GM23338 (cell line): ENCODE results near the gene WWOX. TPM values are rescaled to one million over a fixed set of nuclear protein-coding genes. Genes with fewer than 3 reads are reported as not detected.

Experiments used
- ATAC-seq: fragments of 200-7000 bp; cut with Tn5 transposase; 3 replicates; pipeline ENCODE4 v1.9.1; 2020
- DNase-seq: peaks from one replicate; pipeline ENCODE4 v3.0.0-alpha.2; 2015; ENCODE audit warnings: low spot score
- H2AFZ ChIP-seq: fragments of 200-600 bp; sonication (generic); 2 replicates; pipeline ENCODE4 v1.8.0; 2016; ENCODE audit warnings: antibody characterized with exemption, mild to moderate bottlenecking, moderate library complexity
- H3F3A ChIP-seq: fragments of 200-600 bp; sonication (generic); replicated peaks from 2 replicates; pipeline ENCODE4 v1.8.0; 2017; ENCODE audit warnings: antibody characterized with exemption, mixed run types, low read depth
- H3K27ac ChIP-seq: fragments of 200-600 bp; sonication (generic); 2 replicates; pipeline ENCODE4 v1.6.1; 2016; ENCODE audit warnings: low read depth
- H3K27me3 ChIP-seq: fragments of 200-600 bp; sonication (generic); 2 replicates; pipeline ENCODE4 v1.8.0; 2016; ENCODE audit warnings: mild to moderate bottlenecking, mixed run types, moderate library complexity; ENCODE audit not compliant: insufficient read depth
- H3K36me3 ChIP-seq: fragments of 200-600 bp; sonication (generic); 2 replicates; pipeline ENCODE4 v1.8.0; 2016; ENCODE audit warnings: mild to moderate bottlenecking; ENCODE audit not compliant: insufficient read depth
- H3K4me1 ChIP-seq: fragments of 200-600 bp; sonication (generic); 2 replicates; pipeline ENCODE4 v1.8.0; 2016; ENCODE audit warnings: mild to moderate bottlenecking, moderate library complexity; ENCODE audit not compliant: insufficient read depth
- H3K4me2 ChIP-seq: fragments of 200-600 bp; sonication (generic); 2 replicates; pipeline ENCODE4 v1.7.1; 2017; ENCODE audit warnings: mixed run types
- H3K4me3 ChIP-seq: fragments of 200-600 bp; sonication (generic); 2 replicates; pipeline ENCODE4 v1.6.1; 2016; ENCODE audit warnings: mixed run types
- H3K79me2 ChIP-seq: fragments of 200-600 bp; sonication (generic); replicated peaks from 2 replicates; pipeline ENCODE4 v1.8.0; 2017; ENCODE audit warnings: mild to moderate bottlenecking; ENCODE audit not compliant: insufficient read depth
- H3K9me2 ChIP-seq: fragments of 200-600 bp; sonication (generic); 2 replicates; pipeline ENCODE4 v1.8.0; 2017; ENCODE audit not compliant: insufficient read depth
- H4K20me1 ChIP-seq: fragments of 200-600 bp; sonication (generic); replicated peaks from 2 replicates; pipeline ENCODE4 v1.8.0; 2017; ENCODE audit warnings: mild to moderate bottlenecking; ENCODE audit not compliant: insufficient read depth
- H3K27ac Mint-ChIP-seq: 2 replicates; pipeline ENCODE4 v1.8.0; 2020; ENCODE audit warnings: inconsistent platforms, mild to moderate bottlenecking, moderate library complexity, mixed read lengths
- H3K27me3 Mint-ChIP-seq: 3 replicates; pipeline ENCODE4 v1.8.0; 2022; ENCODE audit warnings: low read depth, mild to moderate bottlenecking, moderate library complexity, mixed read lengths, inconsistent platforms; ENCODE audit not compliant: insufficient read depth, poor library complexity
- H3K36me3 Mint-ChIP-seq: 3 replicates; pipeline ENCODE4 v1.8.0; 2021; ENCODE audit warnings: low read depth, mild to moderate bottlenecking, inconsistent platforms, moderate library complexity, mixed read lengths
- H3K4me1 Mint-ChIP-seq: 3 replicates; pipeline ENCODE4 v1.8.0; 2020; ENCODE audit warnings: mild to moderate bottlenecking, inconsistent platforms, mixed read lengths
- H3K4me3 Mint-ChIP-seq: 3 replicates; pipeline ENCODE4 v1.8.0; 2021; ENCODE audit warnings: moderate library complexity, mild to moderate bottlenecking, inconsistent platforms, mixed read lengths
- H3K9me3 Mint-ChIP-seq: 3 replicates; pipeline ENCODE4 v1.8.0; 2020; ENCODE audit warnings: moderate library complexity, mild to moderate bottlenecking, inconsistent platforms, mixed read lengths
- CREB1 ChIP-seq: fragments of 250-450 bp; sonication (Bioruptor Pico); IDR thresholded peaks from 2 replicates; pipeline ENCODE4 v1.5.0; 2020; ENCODE audit warnings: low read depth, mild to moderate bottlenecking, moderate library complexity
- EZH2 ChIP-seq: fragments of 200-600 bp; sonication (generic); IDR thresholded peaks from one replicate; pipeline ENCODE4 v1.8.0; 2017; ENCODE audit warnings: antibody characterized with exemption, mild to moderate bottlenecking, low read depth; ENCODE audit not compliant: unreplicated experiment
- EZH2phosphoT487 ChIP-seq: fragments of 200-600 bp; sonication (generic); IDR thresholded peaks from one replicate; pipeline ENCODE4 v1.8.1; 2018; ENCODE audit warnings: antibody characterized with exemption; ENCODE audit not compliant: unreplicated experiment
- JUNB ChIP-seq: IDR thresholded peaks from one replicate; pipeline ENCODE4 v1.6.1; 2016; ENCODE audit warnings: antibody characterized with exemption; ENCODE audit not compliant: unreplicated experiment
- NANOG ChIP-seq: IDR thresholded peaks from 2 replicates; pipeline ENCODE4 v1.6.1; 2016; ENCODE audit warnings: antibody characterized with exemption, borderline replicate concordance
- POLR2AphosphoS5 ChIP-seq: IDR thresholded peaks from 2 replicates; pipeline ENCODE4 v1.6.1; 2016; ENCODE audit warnings: antibody characterized with exemption, low read depth
- STAT1 ChIP-seq: IDR thresholded peaks from one replicate; pipeline ENCODE4 v1.6.1; 2016; ENCODE audit warnings: antibody characterized with exemption; ENCODE audit not compliant: unreplicated experiment
- ZNF114 ChIP-seq: fragments of 250-450 bp; sonication (Bioruptor Pico); IDR thresholded peaks from 2 replicates; pipeline ENCODE4 v1.5.0; 2020; ENCODE audit warnings: mild to moderate bottlenecking, moderate library complexity
- ZNF331 ChIP-seq: fragments of 250-450 bp; sonication (Bioruptor Pico); IDR thresholded peaks from 2 replicates; pipeline ENCODE4 v1.5.0; 2020; ENCODE audit warnings: low read depth, mild to moderate bottlenecking, moderate library complexity
- polyA plus RNA-seq: library from polyadenylated mRNA; unstranded; fragments of >200 nt; fragmentation: Nextera tagmentation; extraction: Ambion mirVana; gene quantifications from 2 replicates; pipeline ENCODE4 v1.2.1, GENCODE V29; 2016
- total RNA-seq: library from RNA; depleted of rRNA; stranded (reverse); fragments of >200 nt; shearing (Covaris generic); gene quantifications from 2 replicates; pipeline ENCODE4 v1.2.3, GENCODE V29; 2014
- TF ChIP-seq, protein P1 (sequence below): IDR thresholded peaks from one replicate; pipeline ENCODE4 v1.6.1; 2018; ENCODE audit warnings: antibody characterized with exemption; ENCODE audit not compliant: unreplicated experiment
- TF ChIP-seq, protein P2 (sequence below), 2 experiments: fragments of 200-600 bp in 1 of 2; sonication (generic) in 1 of 2; conservative IDR thresholded peaks; 2 replicates each; pipeline versions ENCODE4 v1.5.1 to v1.6.1; 2016 to 2017; ENCODE audit warnings: antibody characterized with exemption in 2 of 2, low read depth in 2 of 2, mild to moderate bottlenecking in 2 of 2, moderate library complexity in 1 of 2
- TF ChIP-seq, protein P3 (sequence below): fragments of 250-450 bp; sonication (Bioruptor Pico); IDR thresholded peaks from 2 replicates; pipeline ENCODE4 v1.5.0; 2020; ENCODE audit warnings: mild to moderate bottlenecking, moderate library complexity

Gene WWOX
- total and polyA plus RNA-seq, 2 experiments from 2014 or later, result 10.0 to 19.3 TPM

DNA sequence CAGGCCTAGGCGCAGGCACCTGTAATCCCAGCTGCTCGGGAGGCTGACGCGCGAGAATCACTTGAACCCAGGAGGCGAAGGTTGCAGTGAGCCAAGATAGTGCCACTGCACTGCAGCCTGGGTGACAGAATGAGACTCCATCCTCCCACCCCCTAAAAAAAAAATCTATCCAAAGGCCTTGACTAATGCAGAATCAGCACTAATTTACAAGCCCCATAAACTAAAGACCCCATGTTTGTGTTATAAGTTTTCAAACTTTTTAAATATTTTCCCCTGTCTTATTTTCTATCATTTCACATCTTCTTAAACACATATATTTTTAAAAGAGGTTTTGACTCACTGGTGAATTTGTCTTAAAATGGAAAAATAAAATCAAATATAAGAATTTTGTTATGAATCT is 713.1 kb downstream of the WWOX start:
- no peak overlapping the region for H3K27ac Mint-ChIP-seq
- Histone ChIP-seq H3F3A (no peaks in the 10 kb centered on the region), H3K27me3 (no peaks in the 10 kb centered on the region), H4K20me1 (no peaks in the 10 kb centered on the region), H2AFZ (no peak overlapping the region), H3K79me2 (no peaks in the 10 kb centered on the region), H3K4me2 (no peak overlapping the region), H3K27ac (no peak overlapping the region), H3K4me3 (no peak overlapping the region), H3K4me1 (no peaks in the 10 kb centered on the region), H3K9me2 (no peaks in the 10 kb centered on the region; the same call in 1 of the 2 replicates), H3K36me3 (no peaks in the 10 kb centered on the region)
- peaks cover 3% of the 10 kb centered on the region for H3K27me3 Mint-ChIP-seq
- ATAC-seq (no peak), DNase-seq (no peak)
- no peak overlapping the region for H3K4me3 Mint-ChIP-seq
- H3K4me1 Mint-ChIP-seq, result no peaks in the 10 kb centered on the region; the same call in 2 of the 3 replicates
- H3K9me3 Mint-ChIP-seq, result no peaks in the 10 kb centered on the region
- TF ChIP-seq POLR2AphosphoS5, result no peak
- TF ChIP-seq CREB1 (CRISPR knock-in tag), result no peak
- TF ChIP-seq JUNB, result no peak
- TF ChIP-seq, protein P1, sequence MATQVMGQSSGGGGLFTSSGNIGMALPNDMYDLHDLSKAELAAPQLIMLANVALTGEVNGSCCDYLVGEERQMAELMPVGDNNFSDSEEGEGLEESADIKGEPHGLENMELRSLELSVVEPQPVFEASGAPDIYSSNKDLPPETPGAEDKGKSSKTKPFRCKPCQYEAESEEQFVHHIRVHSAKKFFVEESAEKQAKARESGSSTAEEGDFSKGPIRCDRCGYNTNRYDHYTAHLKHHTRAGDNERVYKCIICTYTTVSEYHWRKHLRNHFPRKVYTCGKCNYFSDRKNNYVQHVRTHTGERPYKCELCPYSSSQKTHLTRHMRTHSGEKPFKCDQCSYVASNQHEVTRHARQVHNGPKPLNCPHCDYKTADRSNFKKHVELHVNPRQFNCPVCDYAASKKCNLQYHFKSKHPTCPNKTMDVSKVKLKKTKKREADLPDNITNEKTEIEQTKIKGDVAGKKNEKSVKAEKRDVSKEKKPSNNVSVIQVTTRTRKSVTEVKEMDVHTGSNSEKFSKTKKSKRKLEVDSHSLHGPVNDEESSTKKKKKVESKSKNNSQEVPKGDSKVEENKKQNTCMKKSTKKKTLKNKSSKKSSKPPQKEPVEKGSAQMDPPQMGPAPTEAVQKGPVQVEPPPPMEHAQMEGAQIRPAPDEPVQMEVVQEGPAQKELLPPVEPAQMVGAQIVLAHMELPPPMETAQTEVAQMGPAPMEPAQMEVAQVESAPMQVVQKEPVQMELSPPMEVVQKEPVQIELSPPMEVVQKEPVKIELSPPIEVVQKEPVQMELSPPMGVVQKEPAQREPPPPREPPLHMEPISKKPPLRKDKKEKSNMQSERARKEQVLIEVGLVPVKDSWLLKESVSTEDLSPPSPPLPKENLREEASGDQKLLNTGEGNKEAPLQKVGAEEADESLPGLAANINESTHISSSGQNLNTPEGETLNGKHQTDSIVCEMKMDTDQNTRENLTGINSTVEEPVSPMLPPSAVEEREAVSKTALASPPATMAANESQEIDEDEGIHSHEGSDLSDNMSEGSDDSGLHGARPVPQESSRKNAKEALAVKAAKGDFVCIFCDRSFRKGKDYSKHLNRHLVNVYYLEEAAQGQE, result no peak
- no peak for TF ChIP-seq NANOG
- no peak for TF ChIP-seq ZNF114 (CRISPR knock-in tag)
- no peak for TF ChIP-seq EZH2
- TF ChIP-seq, protein P2, sequence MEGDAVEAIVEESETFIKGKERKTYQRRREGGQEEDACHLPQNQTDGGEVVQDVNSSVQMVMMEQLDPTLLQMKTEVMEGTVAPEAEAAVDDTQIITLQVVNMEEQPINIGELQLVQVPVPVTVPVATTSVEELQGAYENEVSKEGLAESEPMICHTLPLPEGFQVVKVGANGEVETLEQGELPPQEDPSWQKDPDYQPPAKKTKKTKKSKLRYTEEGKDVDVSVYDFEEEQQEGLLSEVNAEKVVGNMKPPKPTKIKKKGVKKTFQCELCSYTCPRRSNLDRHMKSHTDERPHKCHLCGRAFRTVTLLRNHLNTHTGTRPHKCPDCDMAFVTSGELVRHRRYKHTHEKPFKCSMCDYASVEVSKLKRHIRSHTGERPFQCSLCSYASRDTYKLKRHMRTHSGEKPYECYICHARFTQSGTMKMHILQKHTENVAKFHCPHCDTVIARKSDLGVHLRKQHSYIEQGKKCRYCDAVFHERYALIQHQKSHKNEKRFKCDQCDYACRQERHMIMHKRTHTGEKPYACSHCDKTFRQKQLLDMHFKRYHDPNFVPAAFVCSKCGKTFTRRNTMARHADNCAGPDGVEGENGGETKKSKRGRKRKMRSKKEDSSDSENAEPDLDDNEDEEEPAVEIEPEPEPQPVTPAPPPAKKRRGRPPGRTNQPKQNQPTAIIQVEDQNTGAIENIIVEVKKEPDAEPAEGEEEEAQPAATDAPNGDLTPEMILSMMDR (conservative IDR thresholded peaks at IDR 0.05; ENCODE audit: low read depth in 2 of 2), result no peak
- no peak for TF ChIP-seq ZNF331
- TF ChIP-seq STAT1, result no peak
- TF ChIP-seq EZH2phosphoT487, result no peak
- TF ChIP-seq, protein P3, sequence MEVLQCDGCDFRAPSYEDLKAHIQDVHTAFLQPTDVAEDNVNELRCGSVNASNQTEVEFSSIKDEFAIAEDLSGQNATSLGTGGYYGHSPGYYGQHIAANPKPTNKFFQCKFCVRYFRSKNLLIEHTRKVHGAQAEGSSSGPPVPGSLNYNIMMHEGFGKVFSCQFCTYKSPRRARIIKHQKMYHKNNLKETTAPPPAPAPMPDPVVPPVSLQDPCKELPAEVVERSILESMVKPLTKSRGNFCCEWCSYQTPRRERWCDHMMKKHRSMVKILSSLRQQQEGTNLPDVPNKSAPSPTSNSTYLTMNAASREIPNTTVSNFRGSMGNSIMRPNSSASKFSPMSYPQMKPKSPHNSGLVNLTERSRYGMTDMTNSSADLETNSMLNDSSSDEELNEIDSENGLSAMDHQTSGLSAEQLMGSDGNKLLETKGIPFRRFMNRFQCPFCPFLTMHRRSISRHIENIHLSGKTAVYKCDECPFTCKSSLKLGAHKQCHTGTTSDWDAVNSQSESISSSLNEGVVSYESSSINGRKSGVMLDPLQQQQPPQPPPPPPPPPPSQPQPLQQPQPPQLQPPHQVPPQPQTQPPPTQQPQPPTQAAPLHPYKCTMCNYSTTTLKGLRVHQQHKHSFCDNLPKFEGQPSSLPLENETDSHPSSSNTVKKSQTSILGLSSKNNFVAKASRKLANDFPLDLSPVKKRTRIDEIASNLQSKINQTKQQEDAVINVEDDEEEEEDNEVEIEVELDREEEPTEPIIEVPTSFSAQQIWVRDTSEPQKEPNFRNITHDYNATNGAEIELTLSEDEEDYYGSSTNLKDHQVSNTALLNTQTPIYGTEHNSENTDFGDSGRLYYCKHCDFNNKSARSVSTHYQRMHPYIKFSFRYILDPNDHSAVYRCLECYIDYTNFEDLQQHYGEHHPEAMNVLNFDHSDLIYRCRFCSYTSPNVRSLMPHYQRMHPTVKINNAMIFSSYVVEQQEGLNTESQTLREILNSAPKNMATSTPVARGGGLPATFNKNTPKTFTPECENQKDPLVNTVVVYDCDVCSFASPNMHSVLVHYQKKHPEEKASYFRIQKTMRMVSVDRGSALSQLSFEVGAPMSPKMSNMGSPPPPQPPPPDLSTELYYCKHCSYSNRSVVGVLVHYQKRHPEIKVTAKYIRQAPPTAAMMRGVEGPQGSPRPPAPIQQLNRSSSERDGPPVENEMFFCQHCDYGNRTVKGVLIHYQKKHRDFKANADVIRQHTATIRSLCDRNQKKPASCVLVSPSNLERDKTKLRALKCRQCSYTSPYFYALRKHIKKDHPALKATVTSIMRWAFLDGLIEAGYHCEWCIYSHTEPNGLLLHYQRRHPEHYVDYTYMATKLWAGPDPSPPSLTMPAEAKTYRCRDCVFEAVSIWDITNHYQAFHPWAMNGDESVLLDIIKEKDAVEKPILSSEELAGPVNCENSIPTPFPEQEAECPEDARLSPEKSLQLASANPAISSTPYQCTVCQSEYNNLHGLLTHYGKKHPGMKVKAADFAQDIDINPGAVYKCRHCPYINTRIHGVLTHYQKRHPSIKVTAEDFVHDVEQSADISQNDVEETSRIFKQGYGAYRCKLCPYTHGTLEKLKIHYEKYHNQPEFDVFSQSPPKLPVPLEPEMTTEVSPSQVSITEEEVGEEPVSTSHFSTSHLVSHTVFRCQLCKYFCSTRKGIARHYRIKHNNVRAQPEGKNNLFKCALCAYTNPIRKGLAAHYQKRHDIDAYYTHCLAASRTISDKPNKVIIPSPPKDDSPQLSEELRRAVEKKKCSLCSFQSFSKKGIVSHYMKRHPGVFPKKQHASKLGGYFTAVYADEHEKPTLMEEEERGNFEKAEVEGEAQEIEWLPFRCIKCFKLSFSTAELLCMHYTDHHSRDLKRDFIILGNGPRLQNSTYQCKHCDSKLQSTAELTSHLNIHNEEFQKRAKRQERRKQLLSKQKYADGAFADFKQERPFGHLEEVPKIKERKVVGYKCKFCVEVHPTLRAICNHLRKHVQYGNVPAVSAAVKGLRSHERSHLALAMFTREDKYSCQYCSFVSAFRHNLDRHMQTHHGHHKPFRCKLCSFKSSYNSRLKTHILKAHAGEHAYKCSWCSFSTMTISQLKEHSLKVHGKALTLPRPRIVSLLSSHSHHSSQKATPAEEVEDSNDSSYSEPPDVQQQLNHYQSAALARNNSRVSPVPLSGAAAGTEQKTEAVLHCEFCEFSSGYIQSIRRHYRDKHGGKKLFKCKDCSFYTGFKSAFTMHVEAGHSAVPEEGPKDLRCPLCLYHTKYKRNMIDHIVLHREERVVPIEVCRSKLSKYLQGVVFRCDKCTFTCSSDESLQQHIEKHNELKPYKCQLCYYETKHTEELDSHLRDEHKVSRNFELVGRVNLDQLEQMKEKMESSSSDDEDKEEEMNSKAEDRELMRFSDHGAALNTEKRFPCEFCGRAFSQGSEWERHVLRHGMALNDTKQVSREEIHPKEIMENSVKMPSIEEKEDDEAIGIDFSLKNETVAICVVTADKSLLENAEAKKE (CRISPR knock-in tag), result no peak
- no peaks in the 10 kb centered on the region for H3K36me3 Mint-ChIP-seq
